Aorta (tissue), 5 donors: ENCODE measurements around the gene GRK4. TPM values are rescaled to one million over a fixed set of nuclear protein-coding genes. Genes with fewer than 3 reads are reported as not detected.

Experiments used
- ATAC-seq: fragments of 200-7000 bp; cut with Tn5 transposase; one replicate; pipeline ENCODE4 v1.9.1; 2022; ENCODE audit warnings: moderate library complexity; ENCODE audit not compliant: low FRiP score
- DNase-seq, 2 donors: peaks; one replicate each; pipeline ENCODE4 v3.0.0-alpha.2; 2020
- H3K27ac ChIP-seq, 2 donors: one replicate each; pipeline ENCODE4 v1.5.1; 2013; ENCODE audit warnings: low read length in 2 of 2, mild to moderate bottlenecking in 2 of 2, moderate library complexity in 2 of 2, control low read depth in 1 of 2, inconsistent platforms in 1 of 2, low read depth in 1 of 2
- H3K27me3 ChIP-seq, 2 donors: one replicate each; pipeline ENCODE4 v1.6.1; 2013; ENCODE audit warnings: control low read depth in 1 of 2, low read length in 1 of 2, mild to moderate bottlenecking in 1 of 2, moderate library complexity in 1 of 2; ENCODE audit not compliant: insufficient read depth in 2 of 2, control insufficient read depth in 1 of 2
- H3K36me3 ChIP-seq, 2 donors: one replicate each; pipeline ENCODE4 v1.6.1; 2013; ENCODE audit warnings: control low read depth in 1 of 2, low read length in 1 of 2, mild to moderate bottlenecking in 1 of 2; ENCODE audit not compliant: insufficient read depth in 2 of 2, control insufficient read depth in 1 of 2
- H3K4me1 ChIP-seq, 2 donors: one replicate each; pipeline ENCODE4 v1.6.1; 2013; ENCODE audit warnings: low read length in 2 of 2, control low read depth in 1 of 2, mild to moderate bottlenecking in 1 of 2, moderate library complexity in 1 of 2; ENCODE audit not compliant: insufficient read depth in 2 of 2, control insufficient read depth in 1 of 2
- H3K4me3 ChIP-seq, 2 donors: one replicate each; pipeline ENCODE4 v1.5.1; 2013; ENCODE audit warnings: low read length in 2 of 2, control low read depth in 1 of 2, mild to moderate bottlenecking in 1 of 2
- H3K9me3 ChIP-seq: one replicate; pipeline ENCODE4 v1.6.1; 2013; ENCODE audit warnings: mild to moderate bottlenecking, low read length; ENCODE audit not compliant: control insufficient read depth
- WGBS, 2 donors: extraction: QIAGEN DNeasy Blood & Tissue Kit; methylation state at CpG; one replicate each; pipeline ENCODE4 v1.1.7; 2013; 5-methylcytosine and 5-hydroxymethylcytosine counted together
- intact Hi-C, 2 donors: fragments of 100-400 bp; cut with DNase I; formaldehyde crosslinking; loops; one replicate each; pipeline versions ENCODE4 v1.14.2 to v1.15.0; 2022
- polyA plus RNA-seq, 2 donors: library from polyadenylated mRNA; stranded (reverse); fragments of 200-250 nt; gene quantifications; one replicate each; pipeline ENCODE4 v1.2.3, GENCODE V29; 2013
- total RNA-seq, 2 donors: library from RNA; stranded (reverse); fragmentation: NEBNext Ultra II Directional; extraction: Animal tissue kit (Norgen Biotek cat#: 25700); gene quantifications; one replicate each; pipeline ENCODE4 v1.2.1, GENCODE V29; 2021
- donor health status: healthy with polysubstance abuse.
- donor health status: Bipolar disorder and iron deficiency.
- donor health status: DM: no; HTN: no; CAD: no.
- donor health status: DM: no; HTN: no; CAD: no.
- donor health status: DM: yes; HTN: yes; CAD: no.

The GRK4 gene
- total and polyA plus RNA-seq, 4 donors: 3.6 to 10.8 (median 7.2) TPM

- 93 to 94% methylated on average over 10 of the region's 10 CpGs for WGBS, 2 donors
- intact Hi-C loops: no loop called here
- H3K36me3 ChIP-seq: peaks cover 2 to 3% of the 10 kb centered on the region in 2 donors
- ATAC-seq: no peak
- H3K27ac ChIP-seq: no peak overlapping the region
- no peak for DNase-seq
- H3K4me1 ChIP-seq: no peaks in the 10 kb centered on the region
- no peaks in the 10 kb centered on the region for H3K9me3 ChIP-seq
- no peak overlapping the region for H3K4me3 ChIP-seq
- no peaks in the 10 kb centered on the region for H3K27me3 ChIP-seq
Measured at GRCh38 chr4:3085948-3086670, 122.7 kb downstream of the GRK4 start.

DNA sequence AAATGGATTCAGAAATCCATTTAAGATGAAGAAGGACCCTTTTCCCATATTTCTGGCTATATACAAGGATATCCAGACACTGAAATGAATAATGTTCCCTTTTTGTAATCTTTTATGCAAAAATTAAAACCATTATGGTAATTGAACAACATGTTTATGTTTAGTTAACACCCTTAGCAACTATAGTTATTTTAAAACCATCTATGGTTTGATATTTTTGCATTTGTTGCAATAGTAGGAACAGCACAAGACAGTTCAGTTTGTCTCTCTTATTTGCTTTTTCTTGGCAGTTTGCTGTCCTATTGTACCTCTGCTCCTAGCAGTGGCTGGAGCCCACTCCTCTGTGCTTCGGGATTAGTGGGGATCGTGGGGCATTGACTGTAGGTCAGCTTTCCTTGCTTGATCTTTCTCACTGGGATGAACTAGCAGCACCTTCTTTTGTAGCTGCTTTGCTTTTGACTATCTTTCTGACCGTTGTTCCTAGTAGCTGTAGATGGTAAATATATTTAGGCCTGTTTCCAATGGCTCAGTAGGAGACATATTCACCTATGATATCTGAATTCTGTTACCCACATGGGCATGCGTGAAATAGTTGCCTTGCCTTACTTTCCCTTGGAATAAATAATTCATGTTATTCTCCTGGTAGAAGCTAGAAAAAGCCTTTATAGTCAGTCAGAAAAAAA lies 123.9 kb downstream of the GRK4 start:
- Histone ChIP-seq H3K36me3 (peaks cover 2 to 3% of the 10 kb centered on the region in 2 donors), H3K4me1 (no peaks in the 10 kb centered on the region), H3K4me3 (no peak overlapping the region), H3K27me3 (no peaks in the 10 kb centered on the region), H3K27ac (no peak overlapping the region), H3K9me3 (no peaks in the 10 kb centered on the region)
- ATAC-seq (no peak), DNase-seq (no peak)
- 82 to 87% methylated on average over 4 of the region's 4 CpGs for WGBS, 2 donors
- intact Hi-C loops: no loop called here

Other genes with a start within 250 kb of the GRK4 start
- gene TNIP2, start 207.2 kb upstream of the GRK4 start, total RNA-seq: 10 to 100 TPM; 37.4 to 39.4 TPM
- 10 to 100 TPM; 37.2 to 43.8 TPM for gene TNIP2, start 207.2 kb upstream of the GRK4 start, polyA plus RNA-seq
- gene SH3BP2, start 170.5 kb upstream of the GRK4 start, total RNA-seq: 10 to 100 TPM; 47.8 to 75.4 TPM
- 10 to 100 TPM in 1 of 2 donors, 1 to 10 TPM in 1; 6.2 to 13.8 TPM for gene SH3BP2, start 170.5 kb upstream of the GRK4 start, polyA plus RNA-seq
- 100 to 1,000 TPM; 305 to 351 TPM for gene ADD1, start 119.7 kb upstream of the GRK4 start, total RNA-seq
- gene ADD1, start 119.7 kb upstream of the GRK4 start, polyA plus RNA-seq: 100 to 1,000 TPM in 1 of 2 donors, 10 to 100 TPM in 1; 98.3 to 263 TPM
- 10 to 100 TPM; 15.0 to 15.5 TPM for gene NOP14, start 165 bp upstream of the GRK4 start, total RNA-seq
- 1 to 10 TPM; 8.0 to 8.5 TPM for gene NOP14, start 165 bp upstream of the GRK4 start, polyA plus RNA-seq
- not detected for gene HTT-AS, start 111.0 kb downstream of the GRK4 start, total RNA-seq
- gene HTT-AS, start 111.0 kb downstream of the GRK4 start, polyA plus RNA-seq: not detected
- gene HTT, start 111.1 kb downstream of the GRK4 start, total RNA-seq: 10 to 100 TPM; 64.4 to 82.7 TPM
- gene HTT, start 111.1 kb downstream of the GRK4 start, polyA plus RNA-seq: 10 to 100 TPM in 1 of 2 donors, 1 to 10 TPM in 1; 5.1 to 17.8 TPM